ENCODE data around the gene TMOD3.

DNA sequence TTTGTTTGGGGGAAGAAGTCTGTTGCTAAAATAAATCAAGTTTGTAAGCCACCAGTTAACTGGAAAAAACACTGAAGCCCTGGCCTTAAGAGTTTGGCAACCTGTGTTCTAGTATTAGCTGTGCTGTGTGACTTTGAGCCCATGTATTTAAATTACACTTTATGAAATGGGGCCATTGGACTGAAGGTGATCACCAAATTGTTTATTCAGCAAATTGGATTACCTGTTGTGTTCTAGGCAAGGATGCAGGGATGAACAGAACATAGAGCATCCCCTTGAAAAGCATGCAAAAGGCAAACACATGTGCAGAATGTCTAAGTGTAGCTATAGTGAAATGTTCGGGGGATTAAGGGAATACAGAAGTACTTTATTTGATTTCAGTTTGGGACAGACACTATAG, 54.6 kb downstream of the TMOD3 start:
- TF ChIP-seq, protein P1, sequence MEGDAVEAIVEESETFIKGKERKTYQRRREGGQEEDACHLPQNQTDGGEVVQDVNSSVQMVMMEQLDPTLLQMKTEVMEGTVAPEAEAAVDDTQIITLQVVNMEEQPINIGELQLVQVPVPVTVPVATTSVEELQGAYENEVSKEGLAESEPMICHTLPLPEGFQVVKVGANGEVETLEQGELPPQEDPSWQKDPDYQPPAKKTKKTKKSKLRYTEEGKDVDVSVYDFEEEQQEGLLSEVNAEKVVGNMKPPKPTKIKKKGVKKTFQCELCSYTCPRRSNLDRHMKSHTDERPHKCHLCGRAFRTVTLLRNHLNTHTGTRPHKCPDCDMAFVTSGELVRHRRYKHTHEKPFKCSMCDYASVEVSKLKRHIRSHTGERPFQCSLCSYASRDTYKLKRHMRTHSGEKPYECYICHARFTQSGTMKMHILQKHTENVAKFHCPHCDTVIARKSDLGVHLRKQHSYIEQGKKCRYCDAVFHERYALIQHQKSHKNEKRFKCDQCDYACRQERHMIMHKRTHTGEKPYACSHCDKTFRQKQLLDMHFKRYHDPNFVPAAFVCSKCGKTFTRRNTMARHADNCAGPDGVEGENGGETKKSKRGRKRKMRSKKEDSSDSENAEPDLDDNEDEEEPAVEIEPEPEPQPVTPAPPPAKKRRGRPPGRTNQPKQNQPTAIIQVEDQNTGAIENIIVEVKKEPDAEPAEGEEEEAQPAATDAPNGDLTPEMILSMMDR (IDR thresholded peaks at IDR 0.05; ENCODE audit: control extremely low read depth in 1 of 3, insufficient read depth in 1 of 3, low read depth in 1 of 3, low read length in 3 of 3) = no peak
- no peak for TF ChIP-seq EP300 (IDR thresholded peaks at IDR 0.05; ENCODE audit: borderline replicate concordance in 1 of 2, low read depth in 2 of 2, low read length in 2 of 2)
- no peak for TF ChIP-seq CHD2 (IDR thresholded peaks at IDR 0.05; ENCODE audit: low read length)
- TF ChIP-seq POLR2A (IDR thresholded peaks at IDR 0.05; ENCODE audit: control extremely low read depth in 1 of 2, low read depth in 2 of 2, low read length in 2 of 2) = no peak
